NCI-H2107 (cell line): ENCODE results near the gene ZNF383.
"Not testable (repeated sequence)": the region's sequence is repeated elsewhere in the genome, so short reads cannot be mapped to it uniquely, and the experiment has no call there.

Experiments
- DNase-seq: peaks from one replicate; lab custom pipeline; 2025; lab: John Stamatoyannopoulos, UW

The ZNF383 gene

DNA sequence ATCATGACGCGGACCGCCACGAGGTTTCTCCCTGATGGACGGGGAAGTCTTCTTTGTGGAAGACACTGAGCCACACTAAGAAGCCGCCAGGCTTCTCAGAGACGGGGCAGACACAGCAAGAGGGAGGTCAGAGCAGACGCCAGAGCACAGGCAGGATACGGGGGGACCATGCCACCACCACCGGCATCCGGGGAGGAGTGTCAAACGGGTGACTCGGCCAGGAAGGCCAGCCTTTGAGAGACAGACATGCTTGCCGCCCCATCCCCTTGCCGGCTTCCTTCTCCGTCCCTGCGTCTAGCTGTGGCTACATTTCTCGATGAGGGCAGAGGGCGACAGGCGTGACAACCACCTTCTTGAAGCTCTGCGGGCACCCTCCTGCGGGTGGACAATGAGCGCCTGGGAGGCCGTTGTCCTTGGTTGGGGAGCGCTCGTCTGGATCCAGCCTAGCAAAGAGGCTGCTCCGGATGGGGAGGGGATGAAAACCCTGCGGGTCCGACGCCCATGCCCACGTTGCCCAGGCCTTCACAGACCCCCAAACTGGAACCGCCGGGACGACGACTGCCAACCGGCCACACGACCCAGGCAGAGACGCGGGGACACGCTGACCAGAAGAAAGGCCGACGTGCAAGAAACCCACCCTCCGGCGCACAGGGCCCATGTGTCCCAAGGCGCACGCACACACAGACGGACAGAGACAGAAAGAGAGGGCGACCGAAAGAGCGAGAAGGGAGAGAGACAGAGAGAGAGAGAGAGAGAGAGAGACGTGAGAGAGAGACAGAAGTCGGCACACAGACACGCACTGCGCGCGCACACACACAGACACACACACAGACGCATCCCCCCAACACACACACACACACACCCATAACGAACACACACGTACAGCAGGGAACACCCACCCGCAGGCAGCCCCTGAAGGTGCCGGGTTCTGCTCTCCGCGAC lies 75.3 kb downstream of the ZNF383 start:
- DNase-seq = not testable (repeated sequence)

DNA sequence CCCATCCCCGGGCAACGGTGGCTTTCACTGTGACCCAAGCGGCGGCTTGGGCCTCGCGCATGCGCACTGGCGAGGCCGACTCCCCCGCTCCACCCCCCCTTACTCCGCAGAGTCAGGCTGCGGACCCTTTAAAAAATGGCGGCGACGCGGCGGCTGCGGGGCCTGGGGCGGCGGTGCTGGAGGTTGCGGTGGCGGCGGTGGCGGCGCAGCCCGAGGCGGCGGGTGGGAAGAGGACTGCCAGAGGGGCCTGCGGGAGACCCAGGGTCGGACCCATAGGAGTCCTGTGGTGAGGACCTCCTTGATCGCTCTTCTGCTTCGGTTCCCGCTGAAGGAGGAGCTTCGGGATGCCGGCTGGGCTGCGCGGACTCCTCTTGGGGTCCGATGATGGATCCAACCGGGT lies 76.2 kb downstream of the ZNF383 start:
- not testable (repeated sequence) for DNase-seq
